ENCODE measurements around the gene VEZT. TPM values are rescaled to one million over a fixed set of nuclear protein-coding genes. Genes with fewer than 3 reads are reported as not detected.

Gene VEZT
- total and polyA plus RNA-seq, 9 of the 15 experiments (the other 6 are each of a cell fraction or from before 2014, with no cell fraction given) = 16.1 to 61.5 (median 32.6) TPM

- no peak for FAIRE-seq
- Histone ChIP-seq H3K4me2 (ENCODE audit: insufficient read depth, low read length) (no peak overlapping the region), H3K4me1 (replicated peaks in 1 of 2; ENCODE audit: control insufficient read depth in 2 of 2, insufficient read depth in 2 of 2, low read length in 2 of 2) (0 out of 5 replicates have a peak, but pooled peaks cover 0 to 2% of the 10 kb centered on the region in 2 experiments), H3K27ac (ENCODE audit: extremely low read depth, low read depth, low read length) (no peak overlapping the region), H3K27me3 (ENCODE audit: control insufficient read depth in 2 of 2, insufficient read depth in 2 of 2, low read length in 2 of 2) (no peaks in the 10 kb centered on the region), H3K4me3 (no peak overlapping the region), H2AFZ (ENCODE audit: low read depth, low read length) (no peak overlapping the region), H3K9me1 (ENCODE audit: control insufficient read depth, insufficient read depth, low read length) (no peaks in the 10 kb centered on the region), H3K36me3 (ENCODE audit: control insufficient read depth, insufficient read depth, low read length) (no peaks in the 10 kb centered on the region), H4K20me1 (replicated peaks; ENCODE audit: control insufficient read depth, insufficient read depth, low read length) (no peaks in the 10 kb centered on the region), H3K79me2 (ENCODE audit: control insufficient read depth, insufficient read depth, low read length) (no peaks in the 10 kb centered on the region), H3K9ac (ENCODE audit: insufficient read depth in 1 of 2, low read depth in 2 of 2, low read length in 2 of 2) (no peak overlapping the region), H3K9me3 (replicated peaks; ENCODE audit: control insufficient read depth, insufficient read depth, low read depth, low read length) (no peaks in the 10 kb centered on the region)
- BruUV-seq (replicated peaks) = no TSS peak
- TF ChIP-seq KDM4B (IDR thresholded peaks at IDR 0.05; ENCODE audit: borderline replicate concordance in 2 of 2, low read depth in 1 of 2) (no peak), TOE1 (IDR thresholded peaks at IDR 0.05; ENCODE audit: borderline replicate concordance) (no peak), TOE1 (CRISPR knock-in tag; IDR thresholded peaks at IDR 0.05; ENCODE audit: borderline replicate concordance, low read depth) (no peak), POLR2G (IDR thresholded peaks at IDR 0.05; ENCODE audit: low read depth, low read length) (no peak), JUNB (CRISPR knock-in tag; conservative IDR thresholded peaks at IDR 0.05) (no peak), PATZ1 (CRISPR knock-in tag; IDR thresholded peaks at IDR 0.05; ENCODE audit: borderline replicate concordance) (no peak), U2AF1 (optimal IDR thresholded peaks at IDR 0.05; ENCODE audit: low read depth, low read length) (no peak), NFRKB (IDR thresholded peaks at IDR 0.05; ENCODE audit: low read depth) (no peak), MXD1 (CRISPR knock-in tag; IDR thresholded peaks at IDR 0.05; ENCODE audit: borderline replicate concordance, poor library complexity, severe bottlenecking) (no peak), ZNF12 (CRISPR knock-in tag; IDR thresholded peaks at IDR 0.05) (no peak), POLR2AphosphoS2 (IDR thresholded peaks at IDR 0.05; ENCODE audit: low read length) (no peak), SLC30A9 (CRISPR knock-in tag; IDR thresholded peaks at IDR 0.05) (no peak), IFI16 (CRISPR knock-in tag; IDR thresholded peaks at IDR 0.05) (no peak), BRD4 (IDR thresholded peaks at IDR 0.05) (no peak), ZNF316 (IDR thresholded peaks at IDR 0.05) (no peak), PCBP1 (IDR thresholded peaks at IDR 0.05; ENCODE audit: low read depth, low read length, poor library complexity, severe bottlenecking) (no peak), PHF20 (IDR thresholded peaks at IDR 0.05; ENCODE audit: partially characterized antibody) (no peak), SIN3A (IDR thresholded peaks at IDR 0.05; ENCODE audit: borderline replicate concordance in 2 of 2, control insufficient read depth in 1 of 2, low read depth in 2 of 2, low read length in 2 of 2) (no peak), TFE3 (CRISPR knock-in tag; IDR thresholded peaks at IDR 0.05) (no peak)
- ATAC-seq = no peak
- DNase-seq (ENCODE audit: extremely low read depth in 1 of 4, low spot score in 3 of 4) = no peak
- intact Hi-C loops (cut with micrococcal nuclease) (no loop called here), in situ Hi-C loops (cut with MboI) (no loop called here)
- CTCF ChIA-PET (ENCODE audit: low intra/inter-chr PET ratio) = no interaction called here
- POLR2A ChIA-PET = interaction anchor here (0.7 kb wide), 1 partner anchor 36 kb away, joined by 3 read pairs; no protein-coding TSS in a partner anchor
These were observed 111.1 kb downstream of the VEZT start for GRCh38 chr12:95328708-95329107.

All from K562 (cell line).